Activated CD4-positive, alpha-beta memory T cell treated with anti-CD3 and anti-CD28 coated beads, Interleukin-2, amount 10 ng/mL, durations not matched to agents 7 days and 5 days (primary cell): Measurements from ENCODE around the gene PHLDB2. TPM values are rescaled to one million over a fixed set of nuclear protein-coding genes. Genes with fewer than 3 reads are reported as not detected.
A peak's percentile ranks its signal among the peaks of the same experiment; 100 is the strongest.

Source experiments
- CTCF ChIA-PET: fragments of 350-600 bp; sonication (Branson Sonifier 250); formaldehyde crosslinking; loops from one replicate; lab custom pipeline; 2021; ENCODE audit warnings: antibody characterized with exemption, inconsistent platforms; lab: Charles Lee
- POLR2A ChIA-PET: fragments of 350-600 bp; sonication (Branson Sonifier 250); formaldehyde crosslinking; loops from one replicate; lab custom pipeline; 2021; ENCODE audit warnings: antibody characterized with exemption; lab: Charles Lee
- DNase-seq: peaks from one replicate; pipeline ENCODE4 v3.0.0-alpha.2; 2020
- H3K27ac Mint-ChIP-seq: one replicate; pipeline ENCODE4 v1.8.0; 2021; ENCODE audit warnings: mild to moderate bottlenecking, mixed read lengths
- H3K27me3 Mint-ChIP-seq: one replicate; pipeline ENCODE4 v1.8.0; 2021; ENCODE audit warnings: mixed read lengths
- H3K36me3 Mint-ChIP-seq: one replicate; pipeline ENCODE4 v1.8.0; 2021; ENCODE audit warnings: low read depth, mixed read lengths
- H3K4me1 Mint-ChIP-seq: one replicate; pipeline ENCODE4 v1.8.0; 2021; ENCODE audit warnings: mixed read lengths
- H3K4me3 Mint-ChIP-seq: one replicate; pipeline ENCODE4 v1.8.0; 2021; ENCODE audit warnings: mild to moderate bottlenecking, mixed read lengths
- H3K9me3 Mint-ChIP-seq: one replicate; pipeline ENCODE4 v1.8.0; 2021; ENCODE audit warnings: mixed read lengths
- total RNA-seq, 2 experiments: library from RNA; stranded (reverse); gene quantifications; one replicate each; pipeline ENCODE4 v1.2.3, GENCODE V29; 2021

The PHLDB2 gene
- total RNA-seq, 2 experiments from 2014 or later = 4.6 to 6.3 TPM

DNA sequence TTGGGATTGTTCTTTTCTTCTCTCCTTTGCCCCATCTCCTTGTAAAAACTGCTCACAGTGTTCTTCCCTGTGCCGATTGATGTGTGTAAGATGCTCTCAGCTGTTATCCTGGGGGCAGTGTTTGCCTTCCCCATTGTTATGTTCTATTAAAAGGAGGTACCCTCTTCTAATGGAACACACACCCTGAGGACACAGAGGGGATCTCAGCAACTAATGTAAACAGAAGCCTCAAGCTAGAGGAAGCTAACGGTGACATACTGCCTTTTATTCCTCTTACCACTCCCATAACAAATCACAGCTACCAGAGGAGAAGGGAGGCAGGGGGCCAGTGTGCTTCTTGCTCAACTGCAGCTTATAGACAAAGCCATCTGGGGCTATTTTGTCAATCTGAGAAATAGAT, 141.9 kb downstream of the PHLDB2 start:
- ChIA-PET CTCF (interaction anchor here (4.3 to 4.8 kb wide), 2 partner anchors 11 to 12 kb away, joined by 29 to 32 read pairs; no protein-coding TSS in a partner anchor), POLR2A (no interaction called here)
- H3K27me3 Mint-ChIP-seq = no peaks in the 10 kb centered on the region
- peaks cover 29% of the 10 kb centered on the region for H3K4me1 Mint-ChIP-seq
- DNase-seq = no peak
- H3K27ac Mint-ChIP-seq = no peak overlapping the region
- no peaks in the 10 kb centered on the region for H3K36me3 Mint-ChIP-seq
- H3K4me3 Mint-ChIP-seq = no peak overlapping the region
- H3K9me3 Mint-ChIP-seq = no peaks in the 10 kb centered on the region

DNA sequence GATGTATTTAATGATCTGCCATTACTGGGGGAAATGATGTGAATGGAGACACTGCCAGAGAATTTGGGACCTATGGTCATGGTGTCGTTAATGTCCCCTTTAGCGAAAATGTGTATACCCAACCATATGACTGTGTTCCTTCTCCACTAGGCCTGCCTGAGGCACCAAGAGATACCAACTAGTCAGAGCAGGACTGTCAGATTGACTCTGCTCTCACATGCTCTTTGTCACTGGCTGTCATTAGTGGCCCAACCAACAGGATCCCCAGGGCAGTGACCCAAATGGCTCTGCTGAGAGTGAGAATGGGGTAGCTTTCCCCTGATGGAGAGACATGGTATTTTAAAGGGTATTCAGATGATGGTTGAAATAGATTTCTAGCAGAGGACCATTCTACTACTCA, 142.5 kb downstream of the PHLDB2 start:
- CTCF ChIA-PET = interaction anchor here (4.3 to 4.8 kb wide), 2 partner anchors 11 to 12 kb away, joined by 29 to 32 read pairs; no protein-coding TSS in a partner anchor
- no peak for DNase-seq
- no peaks in the 10 kb centered on the region for H3K27me3 Mint-ChIP-seq
- H3K4me3 Mint-ChIP-seq = no peak overlapping the region
- no peak overlapping the region for H3K27ac Mint-ChIP-seq
- POLR2A ChIA-PET = interaction anchor here (0.7 kb wide), 1 partner anchor 8 kb away, joined by 3 read pairs; no protein-coding TSS in a partner anchor
- H3K4me1 Mint-ChIP-seq = peaks cover 29% of the 10 kb centered on the region
- no peaks in the 10 kb centered on the region for H3K9me3 Mint-ChIP-seq
- no peaks in the 10 kb centered on the region for H3K36me3 Mint-ChIP-seq

DNA sequence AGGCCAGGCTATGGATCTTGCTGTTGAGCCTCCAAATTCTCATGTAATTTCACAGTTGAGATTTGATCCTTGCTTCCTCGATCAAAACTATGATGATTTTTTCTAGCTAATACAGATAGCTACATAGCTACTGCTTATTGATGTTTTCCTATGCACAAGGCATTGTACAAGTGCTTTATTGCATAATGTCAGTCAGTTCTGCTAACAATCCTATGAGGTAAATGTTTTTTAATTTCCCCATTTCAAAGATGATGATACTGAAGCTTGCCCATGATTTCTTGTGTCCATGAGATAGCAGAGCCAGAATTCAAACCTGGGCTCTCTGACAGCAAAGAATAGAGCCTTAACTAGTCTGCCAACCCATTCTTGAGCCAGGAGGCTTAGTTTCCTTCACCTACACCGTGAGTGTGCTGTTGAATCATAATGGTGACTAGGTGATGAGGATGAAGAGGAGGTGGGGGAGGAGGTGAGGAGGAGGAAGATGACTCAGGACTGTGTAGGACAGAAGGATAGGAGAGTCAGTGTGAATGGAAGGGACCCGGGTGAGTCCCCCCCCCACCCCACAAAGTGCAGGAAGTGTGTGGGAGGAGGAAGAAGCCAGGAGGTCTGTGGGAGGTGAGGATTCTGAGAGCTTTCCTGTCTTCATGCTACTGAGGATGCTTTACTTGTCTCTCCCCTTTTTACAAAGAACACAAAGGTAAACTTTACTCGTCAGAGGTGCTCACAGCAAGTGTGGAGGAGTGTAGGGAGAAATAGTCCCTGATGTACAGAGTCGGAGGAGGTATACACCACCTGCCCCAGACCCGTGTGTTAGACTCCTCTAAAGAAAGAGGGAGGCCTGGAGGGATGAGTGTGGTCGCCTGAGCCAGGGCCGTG, 143.3 kb downstream of the PHLDB2 start:
- Mint-ChIP-seq H3K36me3 (no peaks in the 10 kb centered on the region), H3K27me3 (no peaks in the 10 kb centered on the region), H3K4me1 (peaks cover 29% of the 10 kb centered on the region), H3K27ac (peak overlapping the region; percentile 27), H3K4me3 (no peak overlapping the region), H3K9me3 (no peaks in the 10 kb centered on the region)
- ChIA-PET CTCF (interaction anchor here (1.4 to 4.8 kb wide), 3 partner anchors 11 to 24 kb away, joined by 5 to 32 read pairs (median 29); partner anchors contain the start of gene ABHD10), POLR2A (interaction anchor here (0.7 to 1.3 kb wide), 3 partner anchors 9 to 78 kb away, joined by 3 read pairs; no protein-coding TSS in a partner anchor)
- DNase-seq = no peak

DNA sequence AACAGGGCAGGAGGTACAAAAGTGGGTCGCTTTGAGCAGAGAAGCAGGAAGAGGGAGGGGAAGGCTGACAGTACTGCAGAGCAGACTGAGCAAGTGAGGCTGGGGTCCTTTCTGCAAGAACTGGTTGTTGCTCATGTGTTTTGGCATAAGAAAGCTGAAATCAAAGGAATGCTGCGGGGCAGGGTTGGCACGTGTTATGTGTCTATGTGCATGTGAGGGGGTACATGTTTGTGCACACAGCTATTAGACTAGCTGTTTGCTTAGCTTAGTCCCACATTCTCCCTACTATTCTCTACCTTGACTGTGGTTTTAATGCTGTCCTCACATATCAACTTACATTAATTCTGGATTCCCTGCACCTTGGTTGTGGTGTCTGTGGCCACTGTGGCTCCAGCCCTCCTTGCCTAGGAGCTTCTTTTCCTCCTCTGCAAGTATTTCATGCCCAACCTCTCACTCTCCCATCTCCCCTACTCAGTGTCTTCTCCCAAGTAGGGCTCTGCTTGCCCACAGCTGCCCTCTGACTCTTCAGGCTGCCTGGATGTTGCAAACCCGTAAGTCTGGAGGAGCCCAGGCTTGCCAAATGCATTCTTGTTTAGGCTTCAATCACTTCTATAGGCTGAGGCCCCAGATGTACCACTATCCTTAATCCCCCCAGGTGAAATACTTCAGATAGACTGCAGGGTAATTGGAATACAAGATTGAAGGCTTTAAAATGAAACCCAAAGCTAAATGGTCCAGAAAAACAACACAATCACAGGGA, 144.4 kb downstream of the PHLDB2 start:
- Mint-ChIP-seq H3K9me3 (no peaks in the 10 kb centered on the region), H3K4me3 (no peak overlapping the region), H3K27me3 (no peaks in the 10 kb centered on the region), H3K27ac (no peak overlapping the region), H3K4me1 (peaks cover 29% of the 10 kb centered on the region), H3K36me3 (no peaks in the 10 kb centered on the region)
- CTCF ChIA-PET = interaction anchor here (1.2 to 4.8 kb wide), 5 partner anchors 10 to 36 kb away, joined by 3 to 32 read pairs (median 5); partner anchors contain the start of gene ABHD10
- DNase-seq = no peak
- POLR2A ChIA-PET = interaction anchor here (0.7 to 1.3 kb wide), 2 partner anchors 10 to 79 kb away, joined by 3 read pairs; no protein-coding TSS in a partner anchor

- Mint-ChIP-seq H3K27me3 (no peaks in the 10 kb centered on the region), H3K4me3 (no peak overlapping the region), H3K9me3 (no peaks in the 10 kb centered on the region), H3K4me1 (peaks cover 29% of the 10 kb centered on the region), H3K27ac (no peak overlapping the region), H3K36me3 (no peaks in the 10 kb centered on the region)
- ChIA-PET POLR2A (interaction anchor here (1.4 kb wide), 1 partner anchor 9 kb away, joined by 5 read pairs; no protein-coding TSS in a partner anchor), CTCF (interaction anchor here (1.2 to 4.3 kb wide), 3 partner anchors 9 to 37 kb away, joined by 3 to 32 read pairs (median 5); no protein-coding TSS in a partner anchor)
- no peak for DNase-seq
Measured at GRCh38 chr3:112004187-112004586, 145.1 kb downstream of the PHLDB2 start.

DNA sequence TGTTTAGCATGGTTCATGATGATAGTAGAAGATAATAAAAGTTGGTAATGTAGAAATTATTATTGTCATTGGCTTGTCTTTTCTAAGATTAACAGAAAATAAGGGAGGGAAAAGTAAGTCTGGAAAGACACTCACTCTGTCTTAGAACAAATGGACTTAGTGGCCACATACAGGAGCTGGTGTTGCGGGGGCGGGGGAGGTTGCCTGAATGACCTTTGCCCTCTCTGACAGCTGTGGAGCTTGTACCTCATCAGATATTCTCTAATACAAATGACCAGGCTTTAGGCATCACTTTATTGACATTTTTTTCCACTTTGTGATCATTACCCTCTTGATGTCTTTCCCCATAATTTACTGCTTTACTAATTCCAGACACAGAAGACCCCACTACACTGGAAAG, 145.6 kb downstream of the PHLDB2 start:
- DNase-seq = no peak
- Mint-ChIP-seq H3K27ac (no peak overlapping the region), H3K27me3 (no peaks in the 10 kb centered on the region), H3K4me3 (no peak overlapping the region), H3K9me3 (no peaks in the 10 kb centered on the region), H3K4me1 (peaks cover 29% of the 10 kb centered on the region), H3K36me3 (no peaks in the 10 kb centered on the region)
- CTCF ChIA-PET = interaction anchor here (1.2 to 4.3 kb wide), 3 partner anchors 8 to 37 kb away, joined by 3 to 32 read pairs (median 5); no protein-coding TSS in a partner anchor
- POLR2A ChIA-PET = interaction anchor here (1.4 kb wide), 1 partner anchor 9 kb away, joined by 5 read pairs; no protein-coding TSS in a partner anchor

DNA sequence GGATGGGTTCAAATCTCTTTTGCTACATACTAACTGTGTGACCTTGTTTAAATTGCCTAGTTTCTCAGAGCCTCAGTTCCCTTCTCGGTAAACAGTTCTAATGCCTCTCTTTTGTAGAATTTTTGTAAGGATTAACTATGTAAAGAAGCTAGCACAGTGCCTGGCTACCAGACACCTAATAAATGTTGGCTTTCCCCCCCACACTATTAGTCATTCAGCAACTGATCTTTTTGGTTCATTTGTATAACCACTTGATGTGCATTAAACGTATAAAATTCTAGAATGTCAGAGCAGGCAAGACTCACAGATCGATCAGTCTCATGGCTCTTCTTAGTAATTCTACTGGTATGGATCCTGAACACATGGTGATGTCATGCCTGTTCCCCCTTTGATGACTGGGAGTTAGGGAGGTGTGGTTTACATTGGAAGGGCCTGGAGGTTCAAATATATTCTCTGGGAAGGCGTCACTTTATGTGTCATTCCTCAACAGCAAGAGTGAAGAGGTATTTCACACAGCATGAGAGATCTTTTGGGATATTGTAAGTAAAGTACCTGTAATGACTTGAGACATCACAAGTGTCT, 146.1 kb downstream of the PHLDB2 start:
- Mint-ChIP-seq H3K4me3 (no peak overlapping the region), H3K27me3 (no peaks in the 10 kb centered on the region), H3K9me3 (no peaks in the 10 kb centered on the region), H3K36me3 (no peaks in the 10 kb centered on the region), H3K27ac (no peak overlapping the region), H3K4me1 (peaks cover 29% of the 10 kb centered on the region)
- no peak for DNase-seq
- POLR2A ChIA-PET = interaction anchor here (1.4 kb wide), 1 partner anchor 8 kb away, joined by 5 read pairs; no protein-coding TSS in a partner anchor
- CTCF ChIA-PET = interaction anchor here (1.2 to 4.3 kb wide), 2 partner anchors 8 to 38 kb away, joined by 3 to 32 read pairs; no protein-coding TSS in a partner anchor

DNA sequence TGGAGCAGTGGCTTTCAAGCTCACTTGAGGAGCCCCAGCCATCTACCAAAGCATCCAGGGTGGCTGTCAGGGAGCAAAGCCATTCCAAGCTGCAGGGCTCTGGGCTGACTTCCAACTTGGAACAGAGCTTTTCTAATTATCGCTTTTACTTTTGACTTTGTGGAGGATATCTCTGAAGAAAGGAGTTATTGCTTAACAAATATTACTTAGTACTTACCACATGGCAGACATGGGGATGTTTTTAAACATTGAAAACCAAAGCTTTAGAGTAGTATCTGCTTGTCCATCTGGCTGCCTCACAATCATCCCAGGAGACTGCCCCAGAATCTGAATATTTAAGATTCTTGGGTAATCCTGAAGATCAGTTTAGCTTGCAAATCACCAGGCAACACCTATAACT, 148.6 kb downstream of the PHLDB2 start:
- ChIA-PET CTCF (interaction anchor here (3.3 kb wide), 1 partner anchor 19 kb away, joined by 15 read pairs; no protein-coding TSS in a partner anchor), POLR2A (interaction anchor here (1.3 kb wide), 1 partner anchor 29 kb away, joined by 3 read pairs; the partner anchor contains the start of gene ABHD10)
- Mint-ChIP-seq H3K36me3 (no peaks in the 10 kb centered on the region), H3K27ac (no peak overlapping the region), H3K4me1 (peaks cover 24% of the 10 kb centered on the region), H3K9me3 (no peaks in the 10 kb centered on the region), H3K27me3 (no peaks in the 10 kb centered on the region), H3K4me3 (no peak overlapping the region)
- no peak for DNase-seq

DNA sequence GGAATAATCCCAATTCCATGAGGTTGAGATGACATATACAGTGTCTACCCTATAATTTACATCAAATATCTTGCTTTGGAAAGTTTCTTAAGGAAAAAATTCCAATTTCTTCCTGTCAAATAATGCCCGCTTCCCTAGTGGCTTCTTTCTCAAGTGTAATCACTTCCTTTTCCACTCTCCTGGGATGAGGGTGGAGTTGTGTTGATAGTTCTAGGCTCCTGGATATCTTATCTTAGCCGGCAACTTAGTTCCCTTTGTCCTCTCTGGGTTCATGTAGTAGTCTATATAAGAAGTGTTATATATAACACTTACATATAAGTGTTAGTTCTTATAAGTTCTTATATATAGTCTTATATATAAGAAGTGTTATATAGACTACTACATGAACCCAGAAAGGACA, 150.6 kb downstream of the PHLDB2 start:
- POLR2A ChIA-PET = no interaction called here
- CTCF ChIA-PET = interaction anchor here (0.7 to 8.2 kb wide), 2 partner anchors 18 to 293 kb away, joined by 3 to 202 read pairs; no protein-coding TSS in a partner anchor

DNA sequence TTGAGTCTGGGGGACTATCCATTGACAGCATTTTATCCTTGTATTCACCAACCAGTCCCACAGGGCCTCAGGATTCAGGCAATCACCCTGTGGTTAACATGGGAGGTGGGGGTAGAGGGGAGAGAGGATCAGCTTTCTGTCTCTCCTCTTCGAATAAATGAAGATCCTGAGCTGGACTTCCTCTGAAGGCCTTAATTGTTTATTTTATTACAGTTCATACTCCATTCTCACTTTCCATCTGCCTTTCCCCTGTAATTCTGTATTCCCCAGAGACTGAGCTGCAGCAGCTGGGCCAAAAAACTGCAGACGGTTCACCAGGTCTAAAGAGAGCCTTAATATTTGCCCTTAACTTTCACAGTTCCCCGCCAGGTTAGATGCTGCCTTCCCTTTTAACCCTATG, 151.6 kb downstream of the PHLDB2 start:
- no peak overlapping the region for H3K27ac Mint-ChIP-seq
- no peak for DNase-seq
- H3K36me3 Mint-ChIP-seq = no peaks in the 10 kb centered on the region
- no peaks in the 10 kb centered on the region for H3K27me3 Mint-ChIP-seq
- H3K4me3 Mint-ChIP-seq = no peak overlapping the region
- H3K9me3 Mint-ChIP-seq = no peaks in the 10 kb centered on the region
- ChIA-PET CTCF (interaction anchor here (4.2 to 8.2 kb wide), 2 partner anchors 19 to 293 kb away, joined by 87 to 202 read pairs; no protein-coding TSS in a partner anchor), POLR2A (no interaction called here)
- H3K4me1 Mint-ChIP-seq = peaks cover 17% of the 10 kb centered on the region

More for the DNA sequence above, 150.6 kb downstream of the PHLDB2 start:
- Mint-ChIP-seq H3K36me3 (no peaks in the 10 kb centered on the region), H3K27me3 (no peaks in the 10 kb centered on the region), H3K4me3 (no peak overlapping the region), H3K27ac (no peak overlapping the region), H3K4me1 (peaks cover 20% of the 10 kb centered on the region), H3K9me3 (no peaks in the 10 kb centered on the region)
- no peak for DNase-seq

DNA sequence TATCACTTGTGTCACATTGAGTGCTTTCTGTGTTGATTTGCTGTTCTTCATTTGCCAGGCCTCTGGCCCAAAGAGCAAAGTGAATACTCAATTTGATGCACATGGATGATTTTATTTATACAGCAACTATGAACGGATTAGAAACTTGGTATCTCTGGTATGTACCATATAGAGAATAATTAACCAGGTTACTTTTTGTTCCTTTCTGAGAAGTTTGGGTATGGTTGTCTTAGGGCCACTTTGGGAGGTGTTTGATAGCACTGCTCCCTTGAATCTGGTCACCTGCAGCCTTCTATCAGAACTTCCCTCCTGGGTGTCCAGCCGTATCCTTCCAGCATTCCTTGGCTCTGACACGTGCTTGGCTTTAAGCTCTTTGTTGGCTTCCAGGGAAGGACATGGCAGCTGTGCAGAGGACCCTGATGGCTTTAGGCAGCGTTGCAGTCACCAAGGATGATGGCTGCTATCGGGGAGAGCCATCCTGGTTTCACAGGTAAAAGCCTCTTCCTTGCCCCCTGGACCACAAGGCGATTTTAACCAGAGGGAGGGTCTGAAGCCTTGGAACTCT, 152.4 kb downstream of the PHLDB2 start:
- H3K27ac Mint-ChIP-seq = no peak overlapping the region
- no peaks in the 10 kb centered on the region for H3K9me3 Mint-ChIP-seq
- H3K4me1 Mint-ChIP-seq = peaks cover 17% of the 10 kb centered on the region
- CTCF ChIA-PET = interaction anchor here (4.2 to 8.2 kb wide), 2 partner anchors 20 to 294 kb away, joined by 87 to 202 read pairs; no protein-coding TSS in a partner anchor
- no peaks in the 10 kb centered on the region for H3K36me3 Mint-ChIP-seq
- H3K4me3 Mint-ChIP-seq = no peak overlapping the region
- no peak for DNase-seq
- H3K27me3 Mint-ChIP-seq = no peaks in the 10 kb centered on the region
- POLR2A ChIA-PET = no interaction called here
